Osteocyte (in vitro differentiated cells): ENCODE data around the gene STK38L. TPM values are rescaled to one million over a fixed set of nuclear protein-coding genes. Genes with fewer than 3 reads are reported as not detected.

Experiments
- DNase-seq: peaks from one replicate; pipeline ENCODE4 v3.0.0; 2021; ENCODE audit warnings: mixed read lengths; ENCODE audit not compliant: unreplicated experiment; ENCODE audit errors: extremely low spot score
- H3K27ac Mint-ChIP-seq: one replicate; pipeline ENCODE4 v1.8.0; 2021; ENCODE audit warnings: mild to moderate bottlenecking, mixed read lengths; ENCODE audit not compliant: unreplicated experiment
- H3K27me3 Mint-ChIP-seq: one replicate; pipeline ENCODE4 v1.8.0; 2021; ENCODE audit warnings: mixed read lengths; ENCODE audit not compliant: unreplicated experiment
- H3K36me3 Mint-ChIP-seq: one replicate; pipeline ENCODE4 v1.8.0; 2021; ENCODE audit warnings: mixed read lengths; ENCODE audit not compliant: unreplicated experiment
- H3K4me1 Mint-ChIP-seq: one replicate; pipeline ENCODE4 v1.8.0; 2021; ENCODE audit warnings: mixed read lengths; ENCODE audit not compliant: unreplicated experiment
- H3K4me3 Mint-ChIP-seq: one replicate; pipeline ENCODE4 v1.8.0; 2021; ENCODE audit warnings: mild to moderate bottlenecking, moderate library complexity, mixed read lengths; ENCODE audit not compliant: unreplicated experiment
- H3K9me3 Mint-ChIP-seq: one replicate; pipeline ENCODE4 v1.8.0; 2021; ENCODE audit warnings: mixed read lengths; ENCODE audit not compliant: unreplicated experiment
- CTCF ChIP-seq: fragments of 200-600 bp; sonication (generic); IDR thresholded peaks from 2 replicates; pipeline ENCODE4 v1.5.0; 2021; ENCODE audit warnings: antibody characterized with exemption, mild to moderate bottlenecking, moderate library complexity
- total RNA-seq: library from RNA; stranded (reverse); gene quantifications from 2 replicates; pipeline ENCODE4 v1.2.1, GENCODE V29; 2021

Gene STK38L
- total RNA-seq, 1 donor from 2014 or later = 81.3 TPM

- TF ChIP-seq CTCF = no peak
- DNase-seq = no peak
- Mint-ChIP-seq H3K4me3 (no peak overlapping the region), H3K9me3 (no peaks in the 10 kb centered on the region), H3K27ac (peak overlapping the region; percentile 65), H3K4me1 (peaks cover 10% of the 10 kb centered on the region), H3K27me3 (no peaks in the 10 kb centered on the region), H3K36me3 (no peaks in the 10 kb centered on the region)
These were observed 24.4 kb upstream of the STK38L start for GRCh38 chr12:27219693-27220054.

DNA sequence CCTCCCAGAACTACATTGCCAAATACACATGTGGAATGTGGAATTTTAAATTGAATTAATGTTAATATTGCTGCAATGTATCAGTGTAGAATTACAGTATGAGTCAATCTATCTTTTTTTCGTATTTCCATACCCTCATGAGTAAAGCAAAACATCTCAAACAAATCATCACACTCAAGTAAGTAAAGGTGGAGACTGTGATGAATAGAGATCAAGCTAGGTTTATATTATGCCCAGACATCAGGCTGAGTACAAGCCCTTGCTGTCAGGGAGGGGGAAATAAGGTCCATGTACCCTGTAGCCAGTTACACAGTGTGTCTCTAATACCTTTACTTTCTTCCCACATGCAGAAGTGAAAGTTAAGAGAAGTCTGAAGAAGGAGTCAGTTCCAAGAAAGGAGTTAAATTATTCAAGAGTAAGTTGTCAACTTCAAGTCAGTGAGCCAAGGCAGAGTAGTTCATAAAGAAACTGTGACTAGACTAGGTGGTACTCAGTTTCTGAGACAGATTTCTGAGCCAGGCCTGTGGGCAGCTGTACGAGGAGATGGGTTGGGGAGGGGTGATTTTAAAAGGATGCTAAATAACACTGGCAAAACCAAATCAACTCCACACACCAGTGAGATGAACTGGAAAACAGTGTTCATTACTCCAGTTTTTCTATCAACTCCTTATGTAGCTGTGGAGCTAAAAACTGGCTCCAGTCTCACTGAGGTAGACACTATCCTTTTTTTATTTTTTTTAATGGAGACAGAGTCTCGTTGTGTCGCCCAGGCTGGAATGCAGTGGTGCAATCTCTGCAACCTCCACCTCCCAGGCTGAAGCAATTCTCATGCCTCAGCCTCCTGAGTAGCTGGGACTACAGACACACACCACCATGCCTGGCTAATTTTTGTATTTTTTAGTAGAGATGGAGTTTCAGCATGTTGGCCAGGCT lies 23.8 kb upstream of the STK38L start:
- H3K27ac Mint-ChIP-seq = peak overlapping the region; percentile 65
- no peaks in the 10 kb centered on the region for H3K9me3 Mint-ChIP-seq
- H3K4me3 Mint-ChIP-seq = no peak overlapping the region
- H3K4me1 Mint-ChIP-seq = peaks cover 10% of the 10 kb centered on the region
- no peaks in the 10 kb centered on the region for H3K27me3 Mint-ChIP-seq
- DNase-seq = no peak
- H3K36me3 Mint-ChIP-seq = no peaks in the 10 kb centered on the region
- TF ChIP-seq CTCF = no peak

- peaks cover 14% of the 10 kb centered on the region for H3K4me1 Mint-ChIP-seq
- H3K27me3 Mint-ChIP-seq = no peaks in the 10 kb centered on the region
- no peak overlapping the region for H3K4me3 Mint-ChIP-seq
- H3K36me3 Mint-ChIP-seq = no peaks in the 10 kb centered on the region
- no peaks in the 10 kb centered on the region for H3K9me3 Mint-ChIP-seq
- no peak for TF ChIP-seq CTCF
- DNase-seq = no peak
- H3K27ac Mint-ChIP-seq = no peak overlapping the region
These were observed 23.1 kb upstream of the STK38L start for GRCh38 chr12:27220988-27221345.

- Mint-ChIP-seq H3K4me3 (no peak overlapping the region), H3K27me3 (no peaks in the 10 kb centered on the region), H3K27ac (no peak overlapping the region), H3K4me1 (peaks cover 22% of the 10 kb centered on the region), H3K36me3 (no peaks in the 10 kb centered on the region), H3K9me3 (peaks cover 1% of the 10 kb centered on the region)
- no peak for TF ChIP-seq CTCF
- no peak for DNase-seq
These were observed 22.3 kb upstream of the STK38L start for GRCh38 chr12:27221625-27222387.

DNA sequence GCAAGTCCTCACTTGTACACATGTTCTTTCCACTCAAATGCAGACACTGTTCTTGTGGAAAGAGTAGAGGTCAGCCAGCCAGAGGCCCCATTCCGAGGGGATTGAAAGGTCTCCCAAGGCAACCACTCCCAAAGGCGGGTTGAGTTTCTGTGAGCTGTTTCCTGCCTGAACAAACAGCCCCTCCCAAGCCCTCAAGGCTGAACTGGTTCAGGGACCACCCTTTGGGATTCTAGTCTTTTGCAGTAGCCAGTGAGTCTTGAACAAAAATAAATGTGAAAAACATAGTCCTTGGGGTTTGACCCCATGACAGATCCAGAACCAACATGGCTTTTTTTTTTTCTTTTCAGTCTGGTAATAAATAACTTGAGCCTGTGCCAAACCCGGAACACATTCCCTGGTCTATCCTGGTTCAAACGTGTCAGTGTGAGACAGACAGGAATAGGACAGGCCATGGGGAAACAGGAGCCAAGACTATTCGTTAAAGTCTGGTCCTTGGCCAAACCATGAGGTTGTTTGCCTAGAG lies 17.6 kb upstream of the STK38L start:
- peaks cover 18% of the 10 kb centered on the region for H3K4me1 Mint-ChIP-seq
- no peaks in the 10 kb centered on the region for H3K36me3 Mint-ChIP-seq
- H3K9me3 Mint-ChIP-seq = peaks cover 4% of the 10 kb centered on the region
- peak overlapping the region; percentile 95 for H3K27ac Mint-ChIP-seq
- DNase-seq = no peak
- TF ChIP-seq CTCF = no peak
- no peaks in the 10 kb centered on the region for H3K27me3 Mint-ChIP-seq
- H3K4me3 Mint-ChIP-seq = peak overlapping the region; percentile 23
